NCI-H748 (cell line): ENCODE results near the gene NPAS3.

Experiments used
- DNase-seq: peaks from one replicate; lab custom pipeline; 2025; ENCODE audit not compliant: unreplicated experiment; lab: John Stamatoyannopoulos, UW

Gene NPAS3

GRCh38 chr14:33848009-33848408, 909.3 kb downstream of the NPAS3 start:
- no peak for DNase-seq

- peak; percentile 81 for DNase-seq
These were observed 910.2 kb downstream of the NPAS3 start for GRCh38 chr14:33848706-33849454.

- DNase-seq, result no peak
These were observed 910.7 kb downstream of the NPAS3 start for GRCh38 chr14:33849455-33849801.

GRCh38 chr14:33850826-33851225, 912.1 kb downstream of the NPAS3 start:
- no peak for DNase-seq

GRCh38 chr14:33851366-33851765, 912.7 kb downstream of the NPAS3 start:
- DNase-seq, result no peak

GRCh38 chr14:33851931-33852330, 913.3 kb downstream of the NPAS3 start:
- DNase-seq, result no peak
